Stimulated activated CD4-positive, alpha-beta T cell treated with anti-CD3 and anti-CD28 coated beads, Interleukin-4, amount 100 ng/mL, for 24 hours (primary cell): ENCODE measurements around the gene MTHFD1.
"Not testable (repeated sequence)": the region's sequence is repeated elsewhere in the genome, so short reads cannot be mapped to it uniquely, and the experiment has no call there.

Experiments used
- DNase-seq: peaks from one replicate; pipeline ENCODE4 v3.0.0-alpha.2; 2020

The MTHFD1 gene

DNA sequence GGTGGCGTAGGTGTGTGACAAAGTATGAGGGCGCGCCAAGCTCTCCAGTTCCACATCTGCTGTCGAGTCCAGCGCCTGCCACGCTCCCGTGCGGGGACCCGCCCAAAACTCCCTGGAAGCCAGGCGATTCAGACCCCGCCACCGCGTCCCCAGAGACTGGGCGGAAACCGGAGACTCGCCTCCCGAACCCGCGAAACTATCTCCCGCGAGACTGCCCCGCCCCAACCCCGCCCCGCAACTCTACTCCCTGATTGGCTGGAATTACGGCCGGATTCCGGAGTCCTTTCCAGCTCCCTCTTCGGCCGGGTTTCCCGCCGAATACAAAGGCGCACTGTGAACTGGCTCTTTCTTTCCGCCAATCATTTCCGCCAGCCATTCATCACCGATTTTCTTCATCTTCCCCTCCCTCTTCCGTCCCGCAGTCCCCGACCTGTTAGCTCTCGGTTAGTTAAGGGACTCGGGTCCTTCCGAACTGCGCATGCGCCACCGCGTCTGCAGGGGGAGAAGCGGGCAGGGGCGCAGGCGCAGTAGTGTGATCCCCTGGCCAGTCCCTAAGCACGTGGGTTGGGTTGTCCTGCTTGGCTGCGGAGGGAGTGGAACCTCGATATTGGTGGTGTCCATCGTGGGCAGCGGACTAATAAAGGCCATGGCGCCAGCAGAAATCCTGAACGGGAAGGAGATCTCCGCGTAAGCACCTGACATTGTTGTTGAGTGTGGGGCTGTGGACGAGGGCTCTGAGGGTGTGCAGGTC lies at the start of gene MTHFD1:
Gene MTHFD1, plus strand, starts transcription at position 572 of the 751 bp plus-strand sequence. Its CDS starts 75 bp downstream, at position 647.
- DNase-seq: peak; percentile 98

GRCh38 chr14:64338616-64339316 lies 49.4 kb upstream of the MTHFD1 start:
- DNase-seq: peak; percentile 92

DNA sequence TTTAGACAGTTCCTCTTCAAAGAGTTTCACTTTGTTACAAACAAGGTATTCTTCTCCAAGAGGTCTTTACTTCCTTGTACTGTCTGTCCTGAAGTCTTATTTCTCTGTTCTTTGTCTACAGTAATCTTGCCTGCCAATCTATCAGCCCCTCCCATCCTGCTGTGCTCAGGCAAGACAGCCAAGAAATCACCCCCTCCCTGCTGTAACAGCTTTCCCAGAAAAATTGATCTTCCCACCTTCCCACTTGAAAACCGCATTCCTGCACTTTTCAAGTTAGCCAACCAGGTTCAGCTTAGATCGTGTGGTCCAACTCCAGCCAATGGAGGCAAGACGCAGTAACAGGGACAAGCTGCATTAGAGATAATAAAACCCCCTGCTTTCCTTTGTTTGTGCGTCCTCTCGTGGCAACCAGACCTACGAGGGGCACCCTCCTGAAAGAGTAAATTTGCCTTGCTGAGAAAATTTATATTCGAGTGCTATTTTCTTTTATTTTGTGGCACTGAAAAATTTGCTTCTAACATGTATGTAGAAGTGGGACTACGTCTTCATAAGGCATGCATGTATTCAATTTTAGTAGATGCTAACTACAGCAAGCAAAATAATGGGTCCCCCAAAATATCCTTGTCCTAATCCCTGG lies 47.5 kb upstream of the MTHFD1 start:
- no peak for DNase-seq

GRCh38 chr14:64347748-64348147 lies 40.4 kb upstream of the MTHFD1 start:
- no peak for DNase-seq

DNA sequence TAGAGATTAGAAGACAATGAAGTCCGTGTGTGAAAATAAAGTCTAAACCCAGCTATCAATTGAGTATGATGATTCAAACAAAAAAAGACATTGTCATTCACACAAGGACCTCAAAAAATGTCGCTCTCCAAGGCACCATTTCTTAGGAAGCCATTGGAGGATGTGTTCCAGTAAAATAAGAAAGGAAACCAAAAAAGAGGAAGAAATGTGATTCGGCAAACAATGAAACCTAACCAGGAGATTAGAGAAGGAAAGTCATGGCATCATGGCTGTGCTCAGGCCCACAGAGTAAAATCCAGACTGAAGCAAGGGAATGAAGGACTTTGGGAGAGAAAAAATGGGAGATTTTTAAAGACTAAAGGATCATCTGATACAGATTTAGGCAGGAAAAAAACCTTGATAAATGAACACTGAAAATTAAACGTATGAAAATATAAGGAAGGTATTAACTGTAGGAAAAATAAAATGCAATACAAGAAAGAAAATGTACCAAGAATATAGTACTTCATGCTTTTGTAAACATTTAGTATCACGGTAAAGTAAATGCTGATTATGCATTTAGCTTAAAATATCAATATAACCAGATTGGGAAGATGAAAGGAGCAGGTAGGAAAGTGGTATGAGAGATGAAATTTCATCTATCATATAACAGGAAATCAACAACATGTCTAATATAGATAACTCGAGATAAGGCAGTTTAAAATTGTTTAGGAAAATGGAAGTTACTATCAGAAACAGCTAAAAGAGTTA lies 38.2 kb upstream of the MTHFD1 start:
- no peak for DNase-seq

- DNase-seq: no peak
Measured at GRCh38 chr14:64363265-64363846, 24.8 kb upstream of the MTHFD1 start.

DNA sequence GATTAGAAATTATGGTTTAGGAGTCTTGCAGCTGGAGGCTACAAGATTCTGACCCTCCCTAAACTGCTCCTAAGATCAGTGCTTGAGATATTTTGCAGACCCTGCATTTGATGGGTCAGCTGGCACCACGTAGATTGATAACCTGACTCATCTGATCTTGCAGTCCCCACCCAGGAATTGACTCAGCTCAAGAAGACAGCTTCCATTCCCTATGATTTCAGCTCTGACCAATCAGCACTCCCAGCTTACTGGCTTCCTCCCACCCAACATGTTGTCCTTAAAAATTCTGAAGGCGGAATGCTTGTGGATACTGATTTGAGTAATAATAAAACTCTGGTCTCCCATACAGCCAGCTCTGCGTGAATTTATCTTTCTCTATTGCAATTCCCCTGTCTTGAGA lies 23.2 kb upstream of the MTHFD1 start:
- DNase-seq: no peak

- DNase-seq: not testable (repeated sequence)
Measured at GRCh38 chr14:64365358-64365889, 22.7 kb upstream of the MTHFD1 start.

DNA sequence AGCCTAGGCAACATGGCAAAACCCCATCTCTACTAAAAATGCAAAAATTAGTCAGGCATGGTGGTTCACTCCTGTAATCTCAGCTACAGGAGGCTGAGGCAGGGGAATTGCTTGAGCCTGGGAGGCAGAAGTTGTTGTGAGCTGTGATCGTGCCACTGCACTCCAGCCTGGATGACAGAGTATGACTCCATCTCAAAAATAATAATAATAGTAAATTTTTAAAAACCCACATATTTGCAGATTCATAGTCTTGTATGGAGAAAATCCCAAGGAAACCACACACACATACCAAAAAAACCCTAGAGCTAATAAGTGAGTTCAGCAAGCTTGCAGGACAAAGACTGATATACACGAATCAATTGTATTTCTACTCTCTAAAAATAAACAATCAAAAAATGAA lies 19.0 kb upstream of the MTHFD1 start:
- DNase-seq: no peak

GRCh38 chr14:64387232-64387781 lies 846 bp upstream of the MTHFD1 start:
- no peak for DNase-seq

GRCh38 chr14:64388533-64389285 lies 556 bp downstream of the MTHFD1 start:
- peak; percentile 43 for DNase-seq

DNA sequence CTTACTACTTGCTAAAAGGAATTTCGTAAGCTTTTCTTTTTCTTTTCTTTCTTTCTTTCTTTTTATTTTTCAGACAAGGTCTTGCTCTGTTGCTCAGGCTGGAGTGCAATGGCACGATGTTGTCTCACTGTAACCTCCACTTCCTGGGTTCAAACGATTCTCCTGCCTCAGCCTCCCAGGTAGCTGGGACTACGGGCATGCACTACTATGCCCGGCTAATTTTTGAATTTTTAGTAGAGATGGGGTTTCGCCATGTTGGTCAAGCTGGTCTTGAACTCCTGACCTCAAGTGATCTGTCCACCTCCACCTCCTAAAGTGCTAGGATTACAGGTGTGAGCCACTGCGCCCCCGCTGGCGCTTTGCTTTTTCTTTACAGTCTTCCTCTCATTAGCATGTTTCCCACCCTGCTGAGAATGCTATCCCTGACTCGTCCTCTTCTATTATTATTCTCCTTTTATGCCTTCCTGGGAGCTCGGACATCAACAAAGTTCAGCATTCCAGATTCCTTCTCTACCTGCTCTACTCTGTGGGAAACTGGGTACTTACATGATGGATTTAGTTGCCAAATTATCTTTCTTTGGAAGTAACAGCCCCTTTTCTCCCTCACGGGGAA lies 3.1 kb downstream of the MTHFD1 start:
- DNase-seq: no peak

- no peak for DNase-seq
Measured at GRCh38 chr14:64391986-64392385, 3.8 kb downstream of the MTHFD1 start.

GRCh38 chr14:64393189-64393726 lies 5.1 kb downstream of the MTHFD1 start:
- not testable (repeated sequence) for DNase-seq

- DNase-seq: no peak
Measured at GRCh38 chr14:64394423-64394822, 6.3 kb downstream of the MTHFD1 start.

DNA sequence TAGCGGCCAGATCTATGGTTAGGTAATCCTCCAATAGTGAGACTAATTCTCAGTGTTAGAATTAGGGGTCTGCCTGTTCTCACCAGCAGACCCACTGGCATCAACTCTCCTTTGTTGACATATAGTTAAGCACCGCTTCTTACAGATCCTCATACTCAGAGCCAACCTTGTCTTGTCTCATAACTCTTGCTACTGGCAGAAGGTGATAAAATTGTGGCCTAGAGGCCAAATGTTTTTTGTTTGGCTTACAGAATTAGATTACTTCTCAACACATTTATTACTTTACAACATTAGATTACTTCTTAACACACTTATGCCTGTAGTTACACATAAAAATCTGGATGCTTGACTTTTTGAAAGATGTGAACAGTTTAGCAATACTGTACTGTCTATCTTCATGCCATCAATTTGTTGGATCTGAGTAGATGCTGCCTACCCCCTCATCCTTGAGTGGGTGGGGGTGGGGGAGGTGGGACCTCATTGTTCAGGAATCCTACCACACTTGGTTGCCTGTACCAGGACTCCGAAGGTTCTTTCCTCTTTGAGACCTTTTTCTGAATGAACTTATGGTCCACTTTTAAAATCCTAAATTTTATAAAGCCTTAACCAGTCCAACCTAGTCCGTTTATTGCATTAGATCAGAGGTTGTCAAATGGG lies 7.0 kb downstream of the MTHFD1 start:
- no peak for DNase-seq

DNA sequence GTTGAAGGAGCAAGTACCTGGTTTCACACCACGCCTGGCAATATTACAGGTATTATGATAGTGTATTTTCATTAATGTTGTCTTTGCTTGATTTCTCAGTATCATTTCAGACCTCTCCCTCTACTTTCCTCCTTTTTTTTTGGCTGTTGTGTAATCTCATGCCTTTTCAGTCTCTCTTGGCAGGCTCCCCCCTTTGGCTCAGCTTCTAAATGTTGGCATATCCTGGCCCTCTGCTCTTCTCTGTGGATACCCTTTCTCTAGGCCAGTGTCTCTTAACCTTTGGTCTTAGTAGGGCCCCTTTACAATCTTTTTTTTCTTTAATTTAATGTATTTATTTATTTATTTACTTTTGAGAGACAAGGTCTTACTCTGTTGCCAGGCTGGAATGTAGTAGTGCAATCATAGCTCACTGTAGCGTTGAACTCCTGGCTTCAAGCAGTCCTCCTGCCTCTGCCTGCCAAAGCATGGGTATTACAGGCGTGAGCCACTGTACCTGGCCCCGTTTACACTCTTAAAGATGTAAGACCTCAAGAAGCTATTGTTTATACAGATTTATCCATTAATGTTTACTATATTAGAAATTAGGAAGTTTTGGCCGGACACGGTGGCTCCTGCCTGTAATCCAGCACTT lies 12.8 kb downstream of the MTHFD1 start:
- no peak for DNase-seq

GRCh38 chr14:64401949-64402348 lies 13.8 kb downstream of the MTHFD1 start:
- no peak for DNase-seq

DNA sequence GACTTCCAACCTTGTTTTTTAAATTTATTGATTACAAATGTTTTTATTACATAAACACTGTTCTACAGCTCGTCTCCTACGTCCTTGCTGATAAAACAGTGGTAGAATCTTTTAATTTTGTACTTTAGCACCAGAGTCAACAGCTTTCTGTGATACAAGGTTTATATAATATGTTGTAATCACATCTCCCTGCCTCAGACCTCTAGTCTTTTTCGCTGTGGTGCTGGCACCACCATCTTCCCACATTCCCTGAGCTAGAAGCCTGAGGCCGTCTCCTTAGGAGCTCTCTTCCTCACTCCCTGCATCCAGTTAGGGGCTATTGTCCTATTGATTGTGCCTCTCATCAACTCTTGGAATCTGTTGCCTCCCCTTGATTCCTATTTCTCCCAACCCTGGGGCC lies 17.1 kb downstream of the MTHFD1 start:
- no peak for DNase-seq

DNA sequence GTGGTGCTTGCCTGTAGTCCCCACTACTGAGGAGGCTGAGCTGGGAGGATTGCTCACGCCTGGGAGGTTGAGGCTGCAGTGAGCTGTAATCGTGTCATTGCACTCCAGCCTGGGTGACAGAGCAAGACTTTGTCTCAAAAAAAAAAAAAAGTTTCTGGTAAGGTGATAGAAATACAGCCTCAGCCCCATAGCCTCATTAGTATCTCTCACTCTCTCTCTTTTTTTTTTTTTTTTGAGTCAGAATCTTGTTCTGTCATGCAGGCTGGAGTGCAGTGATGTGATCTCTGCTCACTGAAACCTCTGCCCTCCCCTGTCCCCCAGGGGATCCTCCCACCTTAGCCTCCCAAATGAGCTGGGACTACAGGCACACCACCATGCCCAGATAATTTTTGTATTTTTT lies 19.2 kb downstream of the MTHFD1 start:
- DNase-seq: no peak
